ENCODE measurements around the gene ARFGEF3.
"Not testable (repeated sequence)": the region's sequence is repeated elsewhere in the genome, so short reads cannot be mapped to it uniquely, and the experiment has no call there.

ARFGEF3 gene

DNA sequence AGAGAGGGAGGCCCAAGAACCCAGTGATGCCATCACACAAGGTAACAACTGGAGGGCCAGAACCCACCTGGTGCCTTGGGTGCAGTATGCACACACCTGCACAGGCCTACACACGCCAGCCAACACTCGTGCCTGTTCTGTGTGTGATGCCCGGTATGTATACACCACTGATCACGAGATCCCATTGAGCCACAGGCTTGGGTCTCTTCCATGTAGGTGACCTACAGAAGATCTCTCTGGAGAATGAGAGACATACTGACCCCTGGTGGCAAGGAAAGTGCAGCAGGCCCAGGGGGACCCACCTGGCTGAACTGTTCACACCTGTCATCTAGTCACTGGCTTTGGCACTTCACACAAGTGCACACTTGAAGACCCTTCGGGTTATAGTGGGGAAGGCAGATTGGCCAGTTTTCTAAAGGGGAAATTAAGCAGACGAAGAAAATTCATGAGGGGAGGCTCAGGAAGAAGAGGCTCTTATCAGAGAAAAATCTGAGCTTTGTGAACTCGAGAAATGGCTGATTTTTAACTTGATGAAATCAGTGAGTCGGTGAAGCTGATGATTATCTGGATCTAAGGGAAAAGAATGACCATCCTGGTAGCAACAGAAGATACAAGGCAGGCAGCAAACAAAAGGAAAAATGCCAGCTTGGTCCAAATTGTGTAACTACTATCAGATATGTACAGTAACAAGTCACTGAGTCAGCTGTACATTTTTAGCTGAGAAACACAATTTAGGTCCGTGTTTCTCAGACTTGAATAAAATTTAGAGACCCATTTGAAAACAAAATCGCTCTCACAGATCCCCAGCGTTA lies 125.6 kb downstream of the ARFGEF3 start:
- no peak for DNase-seq

DNA sequence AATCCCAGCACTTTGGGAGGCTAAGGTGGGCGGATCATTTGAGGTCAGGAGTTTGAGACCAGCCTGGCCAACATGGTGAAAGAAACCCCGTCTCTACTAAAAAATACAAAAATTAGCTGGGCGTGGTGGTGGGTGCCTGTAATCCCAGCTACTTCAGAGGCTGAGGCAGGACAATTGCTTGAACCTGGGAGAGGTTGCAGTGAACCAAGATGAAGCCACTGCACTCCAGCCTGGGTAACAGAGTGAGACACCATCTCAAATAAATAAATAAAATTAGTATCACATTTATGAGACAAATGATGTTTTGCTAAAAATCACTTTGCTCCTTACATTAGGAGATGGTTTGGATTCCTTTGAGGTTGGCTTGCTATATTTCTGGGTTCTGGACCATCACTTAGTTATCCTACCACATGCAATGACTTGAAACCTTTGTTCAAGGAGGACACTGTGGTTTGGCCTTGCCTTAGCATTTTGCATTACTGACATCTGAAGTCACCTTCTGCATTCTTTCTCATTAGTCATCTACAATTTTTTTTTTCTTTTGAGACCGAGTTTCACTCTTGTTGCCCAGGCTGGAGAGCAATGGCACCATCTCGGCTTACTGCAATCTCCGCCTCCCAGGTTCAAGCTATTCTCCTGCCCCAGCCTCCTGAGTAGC lies 126.8 kb downstream of the ARFGEF3 start:
- not testable (repeated sequence) for DNase-seq

DNA sequence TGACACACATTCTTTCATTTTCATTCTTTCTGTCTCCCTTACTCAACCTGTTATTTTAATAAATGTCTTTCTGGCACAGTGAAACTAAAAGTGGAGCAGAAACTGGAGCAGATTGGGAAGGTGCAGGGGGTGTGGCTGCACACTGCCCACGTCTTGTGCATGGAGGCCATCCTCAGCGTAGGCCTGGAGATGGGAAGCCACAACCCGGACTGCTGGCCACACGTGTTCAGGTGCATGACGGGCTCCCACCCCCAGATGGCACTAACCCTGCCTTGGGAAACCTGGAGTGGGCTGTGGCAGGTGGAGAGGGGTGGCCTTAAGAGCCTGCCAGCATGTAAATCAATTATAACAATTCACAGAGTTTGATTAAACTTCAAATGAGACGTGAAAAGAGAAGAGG lies 128.0 kb downstream of the ARFGEF3 start:
- DNase-seq: no peak

DNA sequence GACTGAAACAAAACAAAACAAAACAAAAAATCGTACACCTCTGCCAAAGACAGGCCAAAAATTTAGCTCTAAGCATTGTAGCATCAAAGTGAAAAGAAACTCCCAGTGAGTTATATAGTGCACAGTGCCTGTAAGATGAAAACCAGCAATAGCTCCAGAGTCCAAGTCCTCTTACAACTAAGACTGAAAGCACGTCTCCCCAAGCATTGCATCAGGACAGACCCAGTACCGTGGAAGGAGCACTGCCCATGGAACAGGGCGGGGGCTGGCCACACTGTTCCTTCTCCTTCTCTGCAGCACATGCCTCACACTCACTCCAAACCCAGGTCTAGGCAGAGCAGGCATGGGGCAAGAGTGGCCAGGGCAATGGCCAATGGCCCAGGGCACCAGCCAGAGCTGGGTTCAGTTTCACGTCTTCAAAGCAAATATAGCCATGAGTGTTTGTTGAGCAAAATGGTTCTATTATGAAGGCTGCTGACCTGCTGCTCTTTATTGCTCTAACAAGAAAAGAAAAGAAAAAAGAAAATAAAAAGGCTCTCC lies 128.8 kb downstream of the ARFGEF3 start:
- DNase-seq: no peak

DNA sequence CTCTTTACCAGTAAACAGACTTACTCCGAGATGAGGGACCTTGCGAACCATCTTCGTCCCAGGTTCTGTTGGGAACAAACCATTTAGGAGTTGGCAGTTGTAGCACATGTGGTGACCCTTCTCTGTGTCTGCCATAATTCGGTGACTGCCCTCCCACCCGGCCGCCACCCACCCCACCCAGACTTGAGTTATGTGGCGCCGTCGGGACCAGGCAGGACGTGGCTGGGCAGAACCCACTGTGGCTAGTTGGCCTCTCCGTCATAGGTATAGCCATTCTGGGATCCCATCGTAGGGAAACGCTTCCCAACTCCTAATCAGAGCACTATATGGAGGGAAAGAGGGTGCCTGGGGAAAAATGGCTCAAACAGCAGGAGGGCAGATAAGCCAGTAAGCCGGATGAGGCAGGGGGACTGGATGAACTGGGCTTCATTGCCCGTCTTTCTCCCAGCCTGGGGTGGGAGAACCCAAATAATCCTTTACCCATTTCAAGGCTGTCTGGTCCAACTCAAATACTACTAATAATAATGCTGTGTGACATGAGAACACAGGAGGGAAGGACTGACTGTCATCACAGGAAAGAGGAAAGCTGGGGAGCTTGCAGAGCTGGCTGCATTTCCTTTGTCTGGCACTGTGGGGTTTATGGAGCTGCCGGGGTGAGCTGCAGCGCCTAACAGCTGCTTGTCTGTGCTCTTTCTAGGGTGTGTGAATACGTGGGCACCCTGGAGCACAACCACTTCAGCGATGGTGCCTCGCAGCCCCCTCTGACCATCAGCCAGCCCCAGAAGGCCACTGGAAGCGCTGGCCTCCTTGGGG lies 129.5 kb downstream of the ARFGEF3 start:
- no peak for DNase-seq

DNA sequence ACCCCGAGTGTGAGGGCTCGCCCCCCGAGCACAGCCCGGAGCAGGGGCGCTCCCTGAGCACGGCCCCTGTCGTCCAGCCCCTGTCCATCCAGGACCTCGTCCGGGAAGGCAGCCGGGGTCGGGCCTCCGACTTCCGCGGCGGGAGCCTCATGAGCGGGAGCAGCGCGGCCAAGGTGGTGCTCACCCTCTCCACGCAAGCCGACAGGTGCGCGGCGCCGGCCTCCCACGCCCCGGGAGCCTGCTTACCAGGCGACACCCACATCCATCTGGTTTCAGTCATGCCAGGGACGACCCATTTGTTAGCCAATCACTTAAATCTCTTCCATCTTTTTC lies 130.1 kb downstream of the ARFGEF3 start:
- DNase-seq: no peak

- DNase-seq: no peak
Measured at GRCh38 chr6:138292482-138292881, 130.7 kb downstream of the ARFGEF3 start.

DNA sequence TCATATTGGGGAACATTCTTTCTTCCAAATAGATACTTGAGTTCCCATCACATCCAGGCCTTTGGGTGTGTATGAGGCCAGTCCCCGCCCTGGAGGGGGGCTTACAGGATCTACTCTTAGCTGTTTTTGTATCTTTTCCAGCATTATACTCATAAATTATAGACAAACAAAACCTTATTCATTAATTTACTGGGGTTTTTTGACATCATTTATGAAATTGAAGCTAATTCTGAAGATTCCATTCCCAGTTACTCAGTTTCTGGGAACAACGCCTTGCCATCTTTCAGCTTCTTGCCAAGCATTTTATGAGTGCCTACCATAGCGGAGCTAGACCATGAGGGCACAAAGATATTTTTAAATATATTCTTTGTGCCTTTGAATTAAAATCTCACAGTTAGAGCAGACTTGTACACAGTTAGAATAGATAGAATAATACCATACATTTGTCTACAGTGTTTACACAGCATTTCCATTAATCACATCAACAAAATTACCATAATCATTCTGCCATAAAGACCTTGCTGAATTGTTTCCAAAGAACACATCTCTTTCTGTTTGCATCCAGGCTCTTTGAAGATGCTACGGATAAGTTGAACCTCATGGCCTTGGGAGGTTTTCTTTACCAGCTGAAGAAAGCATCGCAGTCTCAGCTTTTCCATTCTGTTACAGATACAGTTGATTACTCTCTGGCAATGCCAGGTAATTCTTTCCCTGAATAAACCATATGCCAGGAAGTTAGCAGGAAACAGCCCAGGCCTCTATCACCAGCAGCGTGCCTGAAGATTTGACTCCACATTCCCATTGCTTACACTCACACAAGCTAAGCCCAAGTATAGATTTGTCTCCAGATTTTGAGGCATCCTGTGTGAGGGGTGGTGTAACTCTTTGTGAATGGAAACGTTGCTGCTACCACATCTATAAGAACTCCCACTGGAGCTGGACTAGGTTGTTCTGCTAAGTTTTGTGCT lies 132.0 kb downstream of the ARFGEF3 start:
- DNase-seq: no peak

GRCh38 chr6:138296381-138296780 lies 134.6 kb downstream of the ARFGEF3 start:
- DNase-seq: no peak

- DNase-seq: no peak
Measured at GRCh38 chr6:138296786-138297185, 135.0 kb downstream of the ARFGEF3 start.

- no peak for DNase-seq
Measured at GRCh38 chr6:138297761-138298298, 136.1 kb downstream of the ARFGEF3 start.

GRCh38 chr6:138300469-138300868 lies 138.7 kb downstream of the ARFGEF3 start:
- no peak for DNase-seq

DNA sequence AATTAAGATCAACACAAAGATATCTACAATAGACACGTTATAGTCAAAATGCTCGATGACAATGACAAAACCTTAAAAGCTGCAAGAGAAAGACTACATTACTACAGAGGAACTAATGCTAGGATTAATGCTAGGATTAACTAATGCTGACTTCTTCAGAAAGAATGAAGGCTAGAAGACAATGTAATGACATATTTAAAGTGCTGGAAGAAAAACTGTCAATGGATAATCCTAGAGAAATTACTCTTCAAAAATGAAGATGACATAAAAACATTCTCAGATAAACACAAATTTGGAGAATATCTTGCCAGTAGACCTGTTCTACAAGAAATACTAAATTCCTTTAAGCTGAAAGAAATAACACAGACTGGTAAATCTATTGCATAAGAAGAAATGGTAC lies 140.8 kb downstream of the ARFGEF3 start:
- DNase-seq: no peak

GRCh38 chr6:138307352-138307751 lies 145.6 kb downstream of the ARFGEF3 start:
- DNase-seq: no peak

GRCh38 chr6:138307816-138308730 lies 146.3 kb downstream of the ARFGEF3 start:
- DNase-seq: no peak

DNA sequence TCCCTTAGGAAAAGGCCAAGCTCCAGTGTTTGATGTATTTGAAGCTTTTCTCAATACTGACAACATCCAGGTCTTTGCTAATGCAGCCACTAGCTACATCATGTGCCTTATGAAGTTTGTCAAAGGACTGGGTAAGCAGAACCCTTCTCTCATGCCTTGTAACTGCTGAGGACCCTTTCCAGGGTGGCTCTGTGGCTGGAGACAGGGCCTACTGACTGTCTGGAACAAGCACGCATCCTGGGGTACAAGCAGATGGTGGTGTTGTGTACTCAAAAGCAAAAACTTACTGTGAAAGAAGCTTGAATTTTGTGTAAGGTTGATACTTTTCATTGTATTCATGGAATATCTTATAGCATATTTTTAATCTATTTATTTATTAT lies 147.0 kb downstream of the ARFGEF3 start:
- no peak for DNase-seq

GRCh38 chr6:138309695-138310094 lies 148.0 kb downstream of the ARFGEF3 start:
- no peak for DNase-seq

GRCh38 chr6:138310294-138310693 lies 148.6 kb downstream of the ARFGEF3 start:
- DNase-seq: no peak

- DNase-seq: no peak
Measured at GRCh38 chr6:138310821-138311220, 149.1 kb downstream of the ARFGEF3 start.

GRCh38 chr6:138311268-138311667 lies 149.5 kb downstream of the ARFGEF3 start:
- no peak for DNase-seq
